GM19397 (cell line): ENCODE measurements around the gene KIF4A.

Experiments
- ATAC-seq: cut with Tn5 transposase; IDR thresholded peaks from one replicate; pipeline ENCODE4 v1.9.1; 2021; ENCODE audit warnings: mild to moderate bottlenecking, moderate library complexity; ENCODE audit not compliant: unreplicated experiment

The KIF4A gene

DNA sequence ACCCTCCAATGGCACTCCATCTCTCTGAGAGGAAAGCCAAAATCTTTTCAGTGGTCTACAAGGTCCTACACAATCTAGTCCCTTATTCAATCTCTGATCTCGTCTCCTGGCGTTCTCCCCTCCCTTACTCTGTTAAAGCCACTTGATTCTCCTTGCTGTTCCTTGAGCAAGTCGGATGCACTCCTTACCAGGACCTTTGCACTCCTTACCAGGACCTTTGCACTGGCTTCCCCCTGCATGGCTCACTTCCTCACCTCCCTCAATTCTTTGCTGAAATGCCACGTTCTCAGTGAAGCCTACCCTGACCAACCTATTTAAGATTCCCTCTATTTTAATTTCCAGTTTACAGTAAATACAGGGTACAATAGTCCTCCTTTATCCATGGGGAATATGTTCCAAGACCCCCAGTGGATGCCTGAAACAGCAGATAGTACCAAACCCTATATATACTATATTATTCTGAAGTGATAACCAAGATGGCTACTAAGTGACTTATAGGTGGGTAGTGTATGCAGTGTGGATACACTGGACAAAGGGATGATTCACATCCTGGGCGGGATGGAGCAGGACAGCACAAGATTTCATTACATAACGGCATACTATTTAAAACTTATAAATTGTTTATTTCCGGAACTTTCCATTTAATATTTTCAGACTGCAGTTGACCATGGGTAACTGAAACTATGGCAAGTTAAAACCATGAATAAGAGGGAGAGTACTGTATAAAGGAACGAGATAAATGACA lies 148.2 kb downstream of the KIF4A start:
- no peak for ATAC-seq

DNA sequence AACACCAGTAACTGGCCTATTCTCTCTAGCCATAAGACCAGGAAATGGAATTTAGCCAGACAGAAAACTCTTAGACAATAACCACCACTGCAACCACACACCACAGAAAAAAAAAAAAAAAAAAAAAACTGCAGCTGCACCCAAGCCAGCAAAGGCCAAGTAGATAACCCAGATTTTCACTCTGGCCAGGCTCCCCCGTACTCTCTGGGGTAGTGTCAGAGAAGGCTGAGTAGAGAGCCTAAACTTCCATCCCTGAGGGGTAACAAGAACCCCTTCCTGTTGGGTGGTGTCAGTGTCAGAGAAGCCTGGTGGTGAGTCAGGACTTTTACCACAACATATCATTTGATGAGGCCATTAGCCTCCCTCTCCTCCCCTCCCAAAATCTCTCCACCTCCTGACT lies 149.1 kb downstream of the KIF4A start:
- no peak for ATAC-seq

DNA sequence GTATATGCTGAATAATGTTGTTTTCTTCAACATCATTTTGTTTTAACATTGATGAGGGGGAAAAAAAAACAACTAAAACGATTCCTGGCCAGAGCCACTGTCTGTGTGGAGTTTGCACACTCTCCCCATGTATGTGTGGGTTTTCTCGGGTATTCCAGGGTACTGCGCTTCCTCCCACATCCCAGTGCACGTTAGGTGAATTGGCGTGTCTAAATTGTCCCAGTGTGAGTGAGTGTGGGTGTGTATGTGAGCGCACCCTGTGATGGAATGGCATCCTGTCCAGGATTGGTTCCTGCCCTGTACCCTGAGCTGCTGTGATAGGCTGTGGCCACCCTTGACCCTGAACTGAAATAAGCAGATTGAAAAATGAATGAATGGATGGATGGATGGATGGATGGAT lies 152.3 kb downstream of the KIF4A start:
- ATAC-seq: no peak

DNA sequence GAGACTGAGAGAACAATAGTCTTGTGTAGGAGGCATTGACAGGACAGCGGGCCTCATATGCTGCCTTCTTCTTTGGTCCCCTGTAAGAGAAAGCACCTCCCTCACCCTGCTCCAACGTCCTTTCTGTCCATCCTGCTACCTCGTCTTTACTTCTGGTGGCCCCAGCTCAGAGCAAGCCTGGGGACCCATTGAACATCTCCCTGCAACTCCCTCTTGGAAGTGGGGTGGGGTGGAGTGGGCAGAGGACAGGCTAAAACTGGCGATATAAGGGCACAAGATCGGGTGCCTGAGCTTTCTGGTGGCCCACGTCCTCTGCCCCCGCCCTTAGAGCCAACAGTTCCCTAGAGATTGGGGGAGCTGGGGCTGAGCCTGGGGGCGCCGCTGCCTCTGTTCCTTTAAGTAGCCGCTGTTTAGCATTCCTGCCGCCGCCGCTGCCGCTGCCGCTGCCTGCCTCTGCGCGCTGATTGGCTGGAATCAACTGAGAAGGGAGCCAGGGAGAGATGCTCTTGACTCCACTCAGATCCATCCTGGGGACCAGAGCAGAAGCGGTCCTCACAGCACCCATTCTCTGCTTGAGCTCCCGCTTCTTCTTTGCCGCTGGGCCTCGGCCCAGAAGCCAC lies 154.5 kb downstream of the KIF4A start, which contains the start of gene DLG3:
DLG3 (plus strand) TSS at position 510 of the 620 bp plus-strand sequence. CDS start 367 bp downstream, outside the sequence.
- peak; percentile 48 for ATAC-seq

DNA sequence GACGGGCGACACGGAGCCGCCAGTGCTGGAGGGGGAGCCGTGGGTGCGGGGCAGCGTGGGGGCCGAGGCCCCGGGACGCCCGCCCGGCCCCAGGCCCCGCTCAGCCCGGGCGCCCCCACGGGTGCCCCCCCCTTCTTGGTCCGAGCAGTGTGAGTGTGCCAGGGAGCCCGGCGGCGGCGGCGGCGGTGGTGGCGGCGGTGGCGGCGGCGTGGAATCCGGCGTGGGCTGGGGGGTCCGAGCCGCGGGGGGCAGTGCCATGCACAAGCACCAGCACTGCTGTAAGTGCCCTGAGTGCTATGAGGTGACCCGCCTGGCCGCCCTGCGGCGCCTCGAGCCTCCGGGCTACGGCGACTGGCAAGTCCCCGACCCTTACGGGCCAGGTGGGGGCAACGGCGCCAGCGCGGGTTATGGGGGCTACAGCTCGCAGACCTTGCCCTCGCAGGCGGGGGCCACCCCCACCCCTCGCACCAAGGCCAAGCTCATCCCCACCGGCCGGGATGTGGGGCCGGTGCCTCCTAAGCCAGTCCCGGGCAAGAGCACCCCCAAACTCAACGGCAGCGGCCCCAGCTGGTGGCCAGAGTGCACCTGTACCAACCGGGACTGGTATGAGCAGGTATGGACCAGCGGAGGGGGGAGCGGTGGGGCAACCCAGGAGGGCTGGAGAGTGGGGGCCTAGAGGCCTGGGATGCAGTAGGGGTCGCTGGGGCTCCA lies 155.2 kb downstream of the KIF4A start:
- no peak for ATAC-seq

DNA sequence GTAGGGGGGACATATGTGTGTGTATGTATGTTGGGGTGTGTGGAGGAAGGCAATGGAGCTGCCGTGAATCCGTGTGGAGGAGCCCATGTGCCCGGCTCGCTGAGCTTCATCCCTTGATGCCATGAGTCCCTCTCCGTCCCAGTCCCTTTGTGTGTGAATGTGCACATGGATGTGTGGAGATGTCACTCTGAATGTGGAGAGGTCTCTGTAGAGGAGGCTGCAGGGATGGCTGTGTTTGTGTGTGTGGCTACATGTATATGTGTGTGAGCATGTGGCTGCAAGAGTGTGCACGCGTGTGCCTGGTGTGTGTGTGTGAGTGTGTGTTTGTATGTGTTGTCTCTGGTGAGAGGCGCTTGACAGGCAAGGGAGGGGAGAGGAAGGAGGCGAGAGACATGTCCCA lies 156.0 kb downstream of the KIF4A start:
- ATAC-seq: no peak

DNA sequence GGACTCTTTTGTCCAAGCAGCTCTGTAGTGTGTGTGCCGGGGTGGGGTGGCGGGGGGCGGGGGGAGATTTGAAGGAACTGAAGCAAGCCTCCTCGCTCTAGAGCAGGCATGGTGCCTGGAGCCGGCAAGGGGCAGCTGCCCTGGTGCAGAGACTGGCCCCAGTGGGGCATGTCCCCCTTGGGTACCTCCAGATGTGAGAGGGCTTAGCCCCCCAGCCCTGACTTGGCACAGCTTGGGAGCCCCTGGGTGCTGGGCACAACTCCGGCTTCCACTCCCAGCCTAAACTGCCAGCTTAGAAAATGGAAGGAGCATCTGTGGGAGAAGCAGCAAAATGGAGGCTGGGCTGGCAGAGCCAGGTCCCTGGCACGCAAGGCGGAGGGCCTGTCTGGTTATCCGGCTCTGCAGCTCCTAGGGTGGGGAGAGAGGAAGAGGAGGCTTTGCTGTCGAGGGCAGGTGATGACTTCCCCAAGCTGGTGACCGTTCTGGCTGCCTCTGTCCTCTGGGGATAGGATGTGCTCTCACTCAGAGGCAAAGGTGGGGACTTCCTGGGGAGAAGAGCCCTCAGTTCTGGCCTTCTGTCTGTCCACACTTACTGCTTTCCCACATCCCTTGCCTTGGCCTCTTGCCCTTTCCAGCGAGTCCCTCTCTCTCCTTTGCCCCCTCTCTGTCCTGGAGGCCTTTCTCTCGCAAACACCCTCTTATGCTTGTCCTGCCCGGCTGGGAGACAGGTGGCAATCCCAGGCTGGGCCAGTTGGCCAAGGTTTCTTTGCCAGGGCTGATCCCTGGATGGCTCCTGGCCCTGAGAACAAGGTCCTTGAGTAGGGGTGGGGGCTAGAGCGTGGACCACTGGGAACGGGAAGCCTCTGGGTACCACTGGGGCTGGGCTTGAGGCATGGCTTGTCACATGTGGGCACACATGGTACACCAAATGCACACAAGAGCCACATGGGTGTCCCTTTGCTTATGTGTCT lies 156.8 kb downstream of the KIF4A start:
- no peak for ATAC-seq

DNA sequence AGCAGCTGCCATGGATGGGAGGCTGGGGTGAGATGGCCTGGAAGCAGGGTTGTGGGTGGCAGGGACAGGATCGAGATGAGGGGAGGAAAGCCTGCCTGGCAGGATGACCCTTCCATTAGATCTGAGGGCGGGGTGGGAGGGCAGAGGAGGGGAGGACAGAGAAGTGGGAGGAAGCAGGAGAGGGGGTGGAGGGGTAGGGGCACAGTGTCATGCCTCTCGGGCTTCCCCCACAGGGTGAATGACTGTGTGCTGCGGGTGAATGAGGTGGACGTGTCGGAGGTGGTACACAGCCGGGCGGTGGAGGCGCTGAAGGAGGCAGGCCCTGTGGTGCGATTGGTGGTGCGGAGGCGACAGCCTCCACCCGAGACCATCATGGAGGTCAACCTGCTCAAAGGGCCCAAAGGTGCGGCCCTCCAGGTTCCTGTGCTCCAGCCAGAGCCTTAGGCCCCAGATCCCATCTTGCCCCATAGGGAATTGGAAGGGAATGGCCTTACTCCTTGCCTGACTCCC lies 159.6 kb downstream of the KIF4A start:
- ATAC-seq: no peak

DNA sequence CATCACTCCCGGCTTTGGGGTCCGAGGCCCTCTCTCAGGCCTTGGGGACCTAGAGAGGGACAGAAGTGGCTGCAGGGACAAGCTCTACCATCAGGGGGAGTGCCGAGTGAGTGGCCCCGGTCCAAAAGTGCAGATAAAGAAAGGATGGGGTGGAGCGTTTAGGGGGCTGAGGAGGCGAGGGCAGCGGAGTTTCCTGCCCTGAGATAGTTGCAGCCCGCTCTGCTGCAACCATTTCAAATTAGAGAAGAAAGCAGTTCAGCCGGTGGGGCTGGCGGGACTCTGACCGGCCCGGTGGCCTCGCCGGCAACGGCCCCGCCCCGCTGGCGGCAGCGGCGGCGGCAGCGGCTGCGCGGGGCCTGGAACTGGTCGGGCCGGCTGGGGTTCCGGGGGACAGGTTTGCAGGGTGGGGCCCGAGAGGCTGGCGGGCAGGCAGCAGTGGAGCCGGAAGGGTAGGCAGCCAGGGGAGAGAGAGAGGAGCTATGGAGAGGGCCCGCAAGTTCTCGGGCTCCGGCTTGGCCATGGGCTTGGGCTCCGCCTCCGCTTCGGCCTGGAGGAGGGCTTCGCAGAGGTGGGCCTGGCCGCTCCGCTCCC lies 162.3 kb downstream of the KIF4A start:
- ATAC-seq: peak; percentile 42

DNA sequence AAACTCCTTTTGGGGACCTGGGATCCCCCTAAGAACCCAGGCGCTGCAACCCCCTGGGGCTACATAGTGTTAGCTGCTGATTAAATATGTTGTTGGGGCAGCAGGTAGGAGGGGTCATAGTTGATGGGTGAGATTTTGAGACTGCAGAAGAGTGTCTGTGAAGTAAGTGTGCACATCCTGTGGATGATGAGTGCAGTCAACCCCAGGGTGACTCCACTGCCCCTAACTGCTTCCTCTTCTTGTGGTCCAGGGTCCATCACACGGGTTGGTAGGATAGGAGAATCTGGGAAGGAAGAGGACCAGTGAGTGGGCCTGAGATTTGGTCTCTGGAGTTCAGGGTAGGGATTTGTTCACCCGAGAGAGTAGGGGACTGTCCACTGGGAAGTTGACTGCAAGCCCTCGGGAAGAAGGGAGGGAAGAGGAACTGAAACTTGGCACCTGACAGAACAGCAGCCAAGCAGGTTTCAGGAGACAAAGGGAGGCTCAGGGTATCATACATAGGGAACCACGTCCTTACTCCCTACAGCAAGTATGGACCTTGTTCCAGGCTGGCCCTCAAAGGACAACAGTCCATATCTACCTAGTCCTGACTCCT lies 163.2 kb downstream of the KIF4A start:
- no peak for ATAC-seq

DNA sequence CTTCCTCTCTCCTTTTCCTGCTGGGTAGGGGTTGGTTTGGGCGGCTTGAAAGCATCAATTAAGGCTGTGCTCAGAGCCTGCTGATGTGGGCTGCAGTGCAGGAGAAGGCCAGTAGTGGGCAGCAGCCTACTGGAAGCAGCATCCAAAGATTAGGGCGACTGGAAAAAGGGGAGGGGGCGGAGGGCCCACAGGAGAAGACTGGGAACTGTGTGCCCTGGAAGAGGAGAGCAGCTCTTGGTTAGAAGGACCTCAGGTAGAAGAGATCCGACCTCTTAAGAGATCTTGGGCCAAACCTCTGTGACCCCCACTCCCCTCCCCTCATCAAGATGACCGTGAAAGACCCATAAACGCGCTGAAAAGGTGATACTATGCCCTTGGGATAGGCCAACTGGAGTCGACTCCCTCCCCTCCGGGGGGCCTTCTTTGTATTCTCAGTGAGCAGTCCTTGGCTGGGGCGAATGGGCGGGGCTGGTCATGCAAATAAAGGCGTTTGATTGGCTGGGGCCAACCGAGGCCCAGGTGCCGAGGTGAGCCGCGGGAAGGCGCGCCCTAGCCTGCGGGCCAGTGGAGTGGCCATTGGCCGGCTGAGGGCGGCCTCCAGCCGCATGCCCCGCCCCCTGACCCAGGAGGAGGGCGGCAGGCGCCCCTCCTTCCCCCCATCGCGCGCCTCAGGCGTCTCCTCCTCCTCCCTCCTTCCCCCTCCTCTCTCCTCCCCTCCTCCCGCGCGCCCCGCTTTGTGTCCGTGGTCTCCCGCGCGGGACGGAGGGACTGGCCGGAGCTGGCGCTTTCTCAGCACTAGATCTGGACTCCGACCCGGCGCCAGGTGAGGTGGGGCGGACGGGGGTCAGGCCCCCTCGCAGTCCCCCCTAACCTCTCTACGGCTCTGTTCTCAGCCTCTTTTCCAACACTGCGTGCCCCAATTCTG lies 164.8 kb downstream of the KIF4A start:
- peak; percentile 63 for ATAC-seq

DNA sequence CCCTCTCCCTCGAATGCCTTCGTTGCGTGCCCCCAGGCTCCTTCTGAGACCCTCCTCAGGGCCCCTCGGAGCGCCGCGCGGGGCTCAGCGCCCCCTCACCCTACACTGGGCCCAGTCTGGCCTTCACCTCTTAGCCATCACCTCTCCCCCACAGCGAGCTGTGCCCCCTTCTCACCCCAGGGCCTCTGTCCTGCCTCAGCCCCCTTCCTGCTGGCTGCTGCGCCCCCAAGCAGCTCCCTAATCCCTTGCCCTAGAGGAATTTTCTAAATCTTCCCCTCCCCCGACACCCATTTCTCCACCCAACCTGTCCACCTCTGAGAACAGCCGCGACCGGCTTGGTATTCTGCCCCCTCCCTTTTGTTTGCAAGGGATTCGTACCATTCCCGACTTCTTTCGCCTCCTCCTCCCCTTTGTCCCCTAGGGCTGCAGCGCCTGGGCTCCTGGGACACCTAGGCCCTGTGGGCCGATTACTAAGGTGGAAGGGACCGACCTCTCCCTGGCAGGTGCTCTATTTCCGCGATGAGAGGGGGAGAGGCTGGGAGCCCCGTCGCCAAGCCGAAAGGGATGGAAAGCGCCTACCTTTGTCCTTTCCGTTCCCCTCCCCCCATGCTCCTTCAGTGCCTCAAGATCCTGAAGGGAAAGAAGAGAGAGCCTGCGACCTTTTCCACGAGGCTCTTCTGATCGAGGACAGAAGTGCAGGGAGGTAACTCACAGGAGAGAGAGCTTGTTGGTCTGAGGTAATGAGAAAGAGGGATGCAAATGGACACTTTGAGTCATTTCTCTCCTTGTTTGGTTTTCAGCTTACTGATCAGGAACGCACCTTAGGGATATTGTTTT lies 165.7 kb downstream of the KIF4A start:
- no peak for ATAC-seq

DNA sequence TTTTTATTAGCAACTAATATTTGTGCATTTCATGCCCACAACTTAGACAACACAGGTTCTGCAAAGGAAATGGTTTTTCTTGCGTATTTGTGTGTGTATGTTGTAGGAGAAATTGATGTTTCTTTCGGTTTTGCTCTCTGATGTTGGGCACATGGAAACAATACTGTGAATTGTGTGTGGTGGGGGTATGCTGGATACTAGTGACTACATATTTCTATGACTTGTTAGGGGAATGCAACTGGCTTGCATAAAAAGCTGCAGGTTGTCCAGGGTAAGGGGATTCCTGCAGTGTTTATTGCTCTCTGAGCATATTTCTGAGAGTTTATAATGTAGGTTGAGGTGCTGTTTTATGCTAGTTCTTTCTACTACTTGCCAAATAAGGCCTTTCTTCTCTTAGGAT lies 166.4 kb downstream of the KIF4A start:
- no peak for ATAC-seq

DNA sequence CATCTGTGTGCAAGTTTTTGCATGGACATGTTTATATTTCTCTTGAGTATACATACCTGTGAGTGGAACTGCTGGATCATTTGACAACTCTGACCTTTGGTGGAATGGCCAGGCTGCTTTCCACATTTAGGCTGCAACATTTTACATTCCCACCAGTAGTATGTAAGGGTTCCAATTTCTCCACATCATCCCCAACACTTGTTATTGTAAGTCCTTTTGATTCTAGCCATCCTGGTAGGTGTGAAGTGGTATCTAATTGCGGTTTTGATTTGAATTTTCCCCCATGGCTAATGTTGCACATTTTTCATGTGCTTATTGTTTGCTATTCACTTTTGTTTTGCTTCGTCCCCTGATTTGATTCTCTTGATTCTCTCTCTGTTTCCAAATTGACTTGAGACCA lies 171.1 kb downstream of the KIF4A start:
- ATAC-seq: no peak

DNA sequence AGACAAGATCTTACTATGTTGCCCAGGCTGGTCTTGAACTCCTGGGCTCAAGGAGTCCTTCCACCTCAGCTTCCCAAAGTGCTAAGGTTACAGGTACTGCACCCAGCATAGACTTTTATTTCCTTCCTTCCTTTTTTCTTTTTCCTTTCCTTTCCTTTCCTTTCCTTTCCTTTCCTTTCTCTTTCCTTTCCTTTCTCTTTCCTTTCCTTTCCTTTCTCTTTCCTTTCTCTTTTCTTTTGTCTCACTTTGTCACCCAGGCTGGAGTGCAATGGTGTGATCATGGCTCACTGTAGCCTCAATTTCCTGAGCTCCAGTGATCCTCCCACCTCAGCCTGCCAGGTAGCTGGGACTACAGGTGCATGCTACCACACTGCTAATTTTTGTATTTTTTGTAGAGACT lies 174.1 kb downstream of the KIF4A start:
- ATAC-seq: no peak

DNA sequence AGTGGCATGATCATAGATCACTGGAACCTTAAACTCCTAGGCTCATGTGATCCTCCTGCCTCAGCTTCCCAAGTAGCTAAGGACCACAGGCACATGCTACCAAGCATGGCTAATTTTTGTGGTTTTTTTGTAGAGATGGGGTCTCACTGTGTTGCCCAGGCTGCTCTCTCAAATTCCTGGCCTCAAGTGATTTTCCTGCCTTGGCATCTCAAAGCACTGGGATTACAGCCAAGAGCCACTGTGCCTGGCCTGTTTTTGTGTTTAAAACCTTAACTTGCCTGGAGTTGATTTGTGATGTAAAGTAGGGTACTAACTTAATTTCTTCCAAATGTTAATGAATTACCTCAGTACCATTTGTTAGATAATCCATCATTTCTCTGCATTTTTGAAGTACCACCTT lies 177.1 kb downstream of the KIF4A start:
- no peak for ATAC-seq

DNA sequence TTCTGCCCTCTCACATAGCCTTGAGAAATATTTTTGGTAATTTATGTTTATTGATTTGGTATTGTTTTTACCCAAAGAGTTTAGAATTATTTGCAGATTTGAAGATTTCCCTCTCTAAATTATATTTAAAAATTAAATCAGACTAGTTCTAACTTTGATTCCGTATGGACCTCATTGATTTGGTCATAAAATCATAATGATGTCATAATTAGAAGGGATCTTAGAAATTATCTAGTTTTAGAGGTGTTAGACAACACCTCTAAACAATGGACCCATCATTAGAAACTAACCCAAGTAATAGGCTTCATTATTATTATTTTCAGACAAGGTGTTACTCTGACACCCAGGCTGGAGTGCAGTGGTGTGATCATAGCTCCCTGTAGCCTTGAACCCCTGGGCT lies 178.8 kb downstream of the KIF4A start:
- no peak for ATAC-seq
